ENCODE results near the gene SSU72. TPM values are rescaled to one million over a fixed set of nuclear protein-coding genes. Genes with fewer than 3 reads are reported as not detected.
"Not testable (repeated sequence)": the region's sequence is repeated elsewhere in the genome, so short reads cannot be mapped to it uniquely, and the experiment has no call there.

Gene SSU72
- total RNA-seq, 1 donor from 2014 or later, result 134 TPM

DNA sequence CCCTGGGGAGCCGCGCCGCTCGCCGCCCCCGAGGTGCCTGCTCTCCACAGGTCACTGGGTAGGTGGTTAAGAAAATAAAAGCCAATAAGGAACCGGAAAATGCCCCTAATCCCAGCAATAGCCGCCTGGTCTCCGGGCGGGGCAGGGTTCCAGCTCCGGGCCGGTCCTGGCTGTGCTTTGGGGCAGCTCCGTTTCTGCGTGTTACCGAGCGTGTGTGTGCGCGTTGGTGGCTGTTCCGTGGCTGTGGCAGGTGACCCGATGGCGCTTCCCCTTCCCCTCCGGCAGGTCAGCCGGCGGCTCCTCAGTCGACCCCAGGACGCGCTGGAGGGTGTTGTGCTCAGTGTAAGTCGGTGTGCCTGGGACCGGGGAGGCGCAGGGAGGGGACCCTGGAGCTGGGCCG lies 51.4 kb downstream of the SSU72 start:
- not testable (repeated sequence) for DNase-seq (ENCODE audit: low read depth, low spot score); H3K4me1 Mint-ChIP-seq; H3K27ac Mint-ChIP-seq (ENCODE audit: unreplicated experiment)

GRCh38 chr1:1522536-1522935 lies 52.1 kb downstream of the SSU72 start:
- H3K4me1 Mint-ChIP-seq; H3K4me3 Mint-ChIP-seq; H3K27me3 Mint-ChIP-seq (ENCODE audit: low read depth); H3K36me3 Mint-ChIP-seq (ENCODE audit: low read depth); H3K27ac Mint-ChIP-seq (ENCODE audit: unreplicated experiment); DNase-seq (ENCODE audit: low read depth, low spot score); H3K9me3 Mint-ChIP-seq: not testable (repeated sequence)

More for the DNA sequence above, 51.4 kb downstream of the SSU72 start:
- H3K27me3 Mint-ChIP-seq (ENCODE audit: low read depth); H3K36me3 Mint-ChIP-seq (ENCODE audit: low read depth); H3K9me3 Mint-ChIP-seq; H3K4me3 Mint-ChIP-seq: not testable (repeated sequence)

DNA sequence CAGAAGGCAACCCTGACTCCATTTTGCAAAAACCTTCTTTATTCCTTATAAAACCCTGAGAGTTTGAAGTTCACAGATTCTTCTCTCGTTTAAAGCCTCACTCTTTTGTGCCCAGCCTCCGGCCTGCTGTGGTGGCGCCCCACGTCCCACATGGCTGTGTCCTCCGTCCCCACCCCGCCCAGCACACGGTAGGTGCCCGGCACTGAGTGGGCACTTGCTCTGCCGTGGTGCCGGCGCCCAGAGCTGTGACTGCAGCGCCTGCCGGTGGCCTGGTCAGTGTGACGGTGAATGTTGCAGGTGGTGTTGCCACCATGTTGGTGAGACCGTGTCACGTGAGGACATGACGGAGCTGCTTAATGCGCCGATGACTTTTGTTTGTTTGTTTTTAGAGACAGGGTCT lies 53.3 kb downstream of the SSU72 start:
- TF ChIP-seq, protein P1, sequence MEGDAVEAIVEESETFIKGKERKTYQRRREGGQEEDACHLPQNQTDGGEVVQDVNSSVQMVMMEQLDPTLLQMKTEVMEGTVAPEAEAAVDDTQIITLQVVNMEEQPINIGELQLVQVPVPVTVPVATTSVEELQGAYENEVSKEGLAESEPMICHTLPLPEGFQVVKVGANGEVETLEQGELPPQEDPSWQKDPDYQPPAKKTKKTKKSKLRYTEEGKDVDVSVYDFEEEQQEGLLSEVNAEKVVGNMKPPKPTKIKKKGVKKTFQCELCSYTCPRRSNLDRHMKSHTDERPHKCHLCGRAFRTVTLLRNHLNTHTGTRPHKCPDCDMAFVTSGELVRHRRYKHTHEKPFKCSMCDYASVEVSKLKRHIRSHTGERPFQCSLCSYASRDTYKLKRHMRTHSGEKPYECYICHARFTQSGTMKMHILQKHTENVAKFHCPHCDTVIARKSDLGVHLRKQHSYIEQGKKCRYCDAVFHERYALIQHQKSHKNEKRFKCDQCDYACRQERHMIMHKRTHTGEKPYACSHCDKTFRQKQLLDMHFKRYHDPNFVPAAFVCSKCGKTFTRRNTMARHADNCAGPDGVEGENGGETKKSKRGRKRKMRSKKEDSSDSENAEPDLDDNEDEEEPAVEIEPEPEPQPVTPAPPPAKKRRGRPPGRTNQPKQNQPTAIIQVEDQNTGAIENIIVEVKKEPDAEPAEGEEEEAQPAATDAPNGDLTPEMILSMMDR (conservative IDR thresholded peaks at IDR 0.05), result no peak
- no peak for DNase-seq (ENCODE audit: low read depth, low spot score)
- Mint-ChIP-seq H3K27me3 (ENCODE audit: low read depth) (no peaks in the 10 kb centered on the region), H3K36me3 (ENCODE audit: low read depth) (peaks cover 7% of the 10 kb centered on the region), H3K27ac (ENCODE audit: unreplicated experiment) (no peak overlapping the region), H3K9me3 (no peaks in the 10 kb centered on the region), H3K4me1 (no peaks in the 10 kb centered on the region), H3K4me3 (no peak overlapping the region)

DNA sequence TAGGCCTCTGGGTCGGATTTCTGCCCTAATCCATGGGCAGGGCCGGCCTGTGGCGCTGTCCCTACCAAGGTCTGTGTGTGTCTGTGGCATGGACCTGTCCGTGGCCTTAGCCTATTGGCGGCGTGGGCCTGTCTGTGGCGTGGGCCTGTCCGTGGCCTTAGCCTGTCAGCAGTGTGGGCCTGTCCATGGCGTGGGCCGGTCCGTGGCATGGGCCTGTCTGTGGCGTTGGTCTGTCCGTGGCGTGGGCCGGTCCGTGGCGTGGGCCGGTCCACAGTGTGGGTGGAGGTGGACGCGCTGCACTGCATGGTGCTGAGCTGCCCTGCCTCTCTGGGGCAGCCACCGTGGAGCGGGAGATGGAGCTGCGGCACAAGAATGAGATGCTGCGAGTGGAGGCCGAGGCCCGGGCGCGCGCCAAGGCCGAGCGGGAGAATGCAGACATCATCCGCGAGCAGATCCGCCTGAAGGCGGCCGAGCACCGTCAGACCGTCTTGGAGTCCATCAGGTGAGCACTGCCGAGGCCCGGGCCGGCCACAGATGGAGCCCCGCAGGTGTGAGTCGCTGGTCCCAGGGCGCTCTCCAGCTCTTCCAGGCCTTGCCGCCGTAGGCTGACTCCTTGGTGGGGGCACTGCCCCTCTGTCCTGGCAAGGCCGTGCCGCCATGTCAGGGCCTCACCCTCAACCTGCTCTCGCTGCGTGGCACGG lies 54.7 kb downstream of the SSU72 start:
- not testable (repeated sequence) for DNase-seq (ENCODE audit: low read depth, low spot score); H3K27ac Mint-ChIP-seq (ENCODE audit: unreplicated experiment); H3K4me1 Mint-ChIP-seq; H3K4me3 Mint-ChIP-seq; H3K36me3 Mint-ChIP-seq (ENCODE audit: low read depth); H3K27me3 Mint-ChIP-seq (ENCODE audit: low read depth); H3K9me3 Mint-ChIP-seq

DNA sequence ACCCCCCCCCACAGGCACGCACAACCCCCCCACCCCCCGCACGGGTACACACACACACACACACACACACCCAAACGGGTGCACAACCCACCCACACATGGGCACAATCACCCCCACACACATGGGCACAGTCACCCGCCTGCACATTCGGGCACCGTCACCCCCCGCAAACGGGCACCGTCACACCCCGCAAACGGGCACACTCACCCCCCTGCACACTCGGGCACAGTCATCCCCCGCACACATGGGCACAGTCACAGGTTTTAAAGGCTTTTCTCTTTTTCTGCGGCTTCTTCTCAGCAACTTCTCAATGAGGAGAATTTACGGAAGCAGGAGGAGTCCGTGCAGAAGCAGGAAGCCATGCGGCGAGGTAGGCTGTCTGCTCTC lies 56.0 kb downstream of the SSU72 start:
- H3K27ac Mint-ChIP-seq (ENCODE audit: unreplicated experiment); H3K4me1 Mint-ChIP-seq; DNase-seq (ENCODE audit: low read depth, low spot score); H3K27me3 Mint-ChIP-seq (ENCODE audit: low read depth); H3K36me3 Mint-ChIP-seq (ENCODE audit: low read depth); H3K9me3 Mint-ChIP-seq; H3K4me3 Mint-ChIP-seq: not testable (repeated sequence)

- DNase-seq (ENCODE audit: low read depth, low spot score), result no peak
- peaks cover 7% of the 10 kb centered on the region for H3K36me3 Mint-ChIP-seq (ENCODE audit: low read depth)
- peak overlapping the region; percentile 51 for H3K4me3 Mint-ChIP-seq
- H3K9me3 Mint-ChIP-seq, result no peaks in the 10 kb centered on the region
- no peaks in the 10 kb centered on the region for H3K27me3 Mint-ChIP-seq (ENCODE audit: low read depth)
- peak overlapping the region; percentile 35 for H3K27ac Mint-ChIP-seq (ENCODE audit: unreplicated experiment)
- H3K4me1 Mint-ChIP-seq, result no peaks in the 10 kb centered on the region
- TF ChIP-seq, protein P1 (conservative IDR thresholded peaks at IDR 0.05), result no peak
Measured at GRCh38 chr1:1517973-1518620, 56.6 kb downstream of the SSU72 start.

DNA sequence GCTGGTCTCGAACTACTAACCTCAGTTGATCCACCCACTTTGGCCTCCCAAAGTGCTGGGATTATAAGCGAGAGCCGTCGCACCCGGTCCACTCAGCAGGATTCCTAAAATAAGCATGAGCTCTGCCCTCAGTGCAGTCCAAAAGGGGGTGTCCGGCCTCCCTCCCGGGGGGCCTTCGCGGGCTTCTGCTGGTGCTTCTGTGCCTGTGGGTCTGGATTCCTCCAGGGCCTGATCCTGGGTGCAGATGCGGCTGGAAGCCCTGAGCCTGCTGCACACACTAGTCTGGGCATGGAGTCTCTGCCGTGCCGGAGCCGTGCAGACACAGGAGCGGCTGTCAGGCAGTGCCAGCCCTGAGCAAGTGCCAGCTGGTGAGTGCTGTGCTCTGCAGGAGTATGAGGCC lies 57.7 kb downstream of the SSU72 start:
- H3K27me3 Mint-ChIP-seq (ENCODE audit: low read depth); H3K4me1 Mint-ChIP-seq; H3K36me3 Mint-ChIP-seq (ENCODE audit: low read depth): not testable (repeated sequence)

GRCh38 chr1:1514376-1514775 lies 60.3 kb downstream of the SSU72 start:
- H3K27ac Mint-ChIP-seq (ENCODE audit: unreplicated experiment), result not testable (repeated sequence)

More for the DNA sequence above, 57.7 kb downstream of the SSU72 start:
- H3K4me3 Mint-ChIP-seq; H3K9me3 Mint-ChIP-seq; DNase-seq (ENCODE audit: low read depth, low spot score); H3K27ac Mint-ChIP-seq (ENCODE audit: unreplicated experiment): not testable (repeated sequence)

DNA sequence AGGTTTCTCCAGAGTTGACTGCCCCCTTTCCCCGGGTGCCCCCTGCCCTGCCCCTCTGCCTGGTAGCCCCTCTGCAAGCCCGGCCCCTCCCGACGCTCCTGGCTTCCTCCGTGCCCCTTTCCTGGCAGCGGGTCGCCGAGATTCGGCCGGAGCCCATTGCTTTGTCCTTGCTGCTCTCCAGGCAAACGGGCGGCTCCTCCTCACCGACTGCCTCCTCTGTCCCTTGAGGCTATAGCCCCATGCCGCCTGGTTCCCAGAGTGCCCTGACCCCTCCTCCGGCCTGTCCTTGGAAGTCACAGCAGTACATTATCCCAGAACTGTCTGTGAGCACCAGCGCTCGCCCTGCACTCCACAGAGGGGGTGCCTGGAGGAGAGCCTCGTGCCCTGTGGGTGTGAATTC lies 61.0 kb downstream of the SSU72 start:
- not testable (repeated sequence) for DNase-seq (ENCODE audit: low read depth, low spot score); H3K27me3 Mint-ChIP-seq (ENCODE audit: low read depth)

More at GRCh38 chr1:1514376-1514775, 60.3 kb downstream of the SSU72 start:
- not testable (repeated sequence) for H3K27me3 Mint-ChIP-seq (ENCODE audit: low read depth); H3K9me3 Mint-ChIP-seq; DNase-seq (ENCODE audit: low read depth, low spot score); H3K4me1 Mint-ChIP-seq; H3K36me3 Mint-ChIP-seq (ENCODE audit: low read depth); H3K4me3 Mint-ChIP-seq

DNA sequence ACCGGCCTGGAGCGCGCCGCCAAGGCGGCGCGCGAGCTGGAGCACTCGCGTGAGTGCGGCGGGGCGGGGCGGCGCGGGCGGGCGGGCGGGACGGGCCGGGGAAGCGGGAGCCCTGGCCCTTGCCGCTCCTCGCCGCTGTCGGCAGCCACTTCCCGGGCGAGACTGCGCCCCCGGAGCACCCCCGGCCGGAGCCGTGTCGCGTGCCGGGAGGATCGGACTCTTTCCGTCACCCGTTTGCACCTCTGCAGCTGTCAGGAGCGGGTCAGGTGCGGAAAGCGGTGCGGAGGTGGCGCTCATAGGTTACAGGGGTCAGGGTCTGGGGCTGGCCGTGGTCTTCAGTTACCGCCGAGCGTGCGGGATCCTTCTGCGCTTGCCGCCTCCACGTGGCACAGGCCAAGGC lies 62.2 kb downstream of the SSU72 start:
- DNase-seq (ENCODE audit: low read depth, low spot score), result not testable (repeated sequence)

More for the DNA sequence above, 61.0 kb downstream of the SSU72 start:
- H3K4me1 Mint-ChIP-seq; H3K36me3 Mint-ChIP-seq (ENCODE audit: low read depth); H3K9me3 Mint-ChIP-seq: not testable (repeated sequence)
- Mint-ChIP-seq H3K27ac (ENCODE audit: unreplicated experiment) (peak overlapping the region; percentile 43), H3K4me3 (peak overlapping the region; percentile 47)

More for the DNA sequence above, 62.2 kb downstream of the SSU72 start:
- not testable (repeated sequence) for H3K36me3 Mint-ChIP-seq (ENCODE audit: low read depth); H3K27ac Mint-ChIP-seq (ENCODE audit: unreplicated experiment); H3K9me3 Mint-ChIP-seq; H3K27me3 Mint-ChIP-seq (ENCODE audit: low read depth); H3K4me1 Mint-ChIP-seq
- H3K4me3 Mint-ChIP-seq, result peak overlapping the region; percentile 78
